Esophagus muscularis mucosa (tissue), 3 donors: ENCODE measurements around the gene SLC7A4.

Source experiments
- POLR2A ChIP-seq: fragments of 450-650 bp; IDR thresholded peaks from one replicate; pipeline ENCODE4 v1.6.1; 2017; ENCODE audit warnings: antibody characterized with exemption, moderate library complexity, mild to moderate bottlenecking, low read depth
- POLR2AphosphoS5 ChIP-seq, 2 donors: sonication (generic); formaldehyde crosslinking; IDR thresholded peaks; one replicate each; pipeline ENCODE4 v1.6.1; 2017; ENCODE audit warnings: antibody characterized with exemption in 2 of 2
- TF ChIP-seq, protein P1 (sequence below), 3 experiments: fragments of 200-600 bp in 2 of 3; fragments of 450-650 bp in 1 of 3; sonication (generic) in 2 of 3; IDR thresholded peaks; one replicate each; pipeline ENCODE4 v1.5.1; 2017 to 2019; ENCODE audit warnings: antibody characterized with exemption in 3 of 3, mild to moderate bottlenecking in 2 of 3, moderate library complexity in 1 of 3

DNA sequence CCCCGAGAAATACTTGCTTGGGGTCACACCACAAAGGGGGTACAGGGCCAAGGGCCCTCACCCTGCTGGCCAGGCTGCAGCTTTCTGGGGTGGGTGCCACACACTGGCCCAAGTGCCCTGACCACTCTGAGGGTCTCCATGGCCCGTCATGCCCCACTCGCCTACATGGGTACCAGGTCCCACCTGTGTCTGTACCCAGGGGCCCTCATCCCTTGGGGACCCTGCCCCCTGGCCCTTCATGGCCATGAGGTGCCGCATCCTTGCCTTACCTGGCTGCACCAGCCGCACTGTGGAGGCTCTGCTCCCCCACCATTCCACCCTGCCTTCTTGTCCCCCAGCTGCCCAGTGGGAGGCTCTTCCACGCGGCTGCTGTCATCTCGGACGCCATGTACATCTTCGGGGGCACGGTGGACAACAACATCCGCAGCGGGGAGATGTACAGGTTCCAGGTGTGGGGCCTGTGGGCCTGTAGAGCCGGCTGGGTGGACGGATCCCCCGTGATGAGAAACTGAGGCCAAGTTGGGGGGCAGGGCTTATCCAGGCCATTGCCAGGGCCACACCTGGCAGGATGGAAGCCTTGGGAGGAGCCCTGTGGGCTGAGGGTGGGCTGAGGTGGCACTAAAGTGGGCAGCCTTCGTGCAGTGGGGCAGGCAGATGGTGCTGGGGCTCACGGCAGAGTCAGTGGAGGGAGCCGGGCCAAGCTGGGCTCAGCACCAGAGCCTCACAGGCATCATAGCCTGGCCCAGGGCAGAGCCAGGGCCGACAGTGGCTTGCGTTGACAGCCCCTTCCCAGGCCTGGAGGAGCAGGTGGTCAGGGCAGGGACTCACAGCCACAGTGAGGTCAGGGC lies 39.7 kb downstream of the SLC7A4 start:
- TF ChIP-seq, protein P1, sequence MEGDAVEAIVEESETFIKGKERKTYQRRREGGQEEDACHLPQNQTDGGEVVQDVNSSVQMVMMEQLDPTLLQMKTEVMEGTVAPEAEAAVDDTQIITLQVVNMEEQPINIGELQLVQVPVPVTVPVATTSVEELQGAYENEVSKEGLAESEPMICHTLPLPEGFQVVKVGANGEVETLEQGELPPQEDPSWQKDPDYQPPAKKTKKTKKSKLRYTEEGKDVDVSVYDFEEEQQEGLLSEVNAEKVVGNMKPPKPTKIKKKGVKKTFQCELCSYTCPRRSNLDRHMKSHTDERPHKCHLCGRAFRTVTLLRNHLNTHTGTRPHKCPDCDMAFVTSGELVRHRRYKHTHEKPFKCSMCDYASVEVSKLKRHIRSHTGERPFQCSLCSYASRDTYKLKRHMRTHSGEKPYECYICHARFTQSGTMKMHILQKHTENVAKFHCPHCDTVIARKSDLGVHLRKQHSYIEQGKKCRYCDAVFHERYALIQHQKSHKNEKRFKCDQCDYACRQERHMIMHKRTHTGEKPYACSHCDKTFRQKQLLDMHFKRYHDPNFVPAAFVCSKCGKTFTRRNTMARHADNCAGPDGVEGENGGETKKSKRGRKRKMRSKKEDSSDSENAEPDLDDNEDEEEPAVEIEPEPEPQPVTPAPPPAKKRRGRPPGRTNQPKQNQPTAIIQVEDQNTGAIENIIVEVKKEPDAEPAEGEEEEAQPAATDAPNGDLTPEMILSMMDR (IDR thresholded peaks at IDR 0.05): no peak
- TF ChIP-seq POLR2A (no peak), POLR2AphosphoS5 (IDR thresholded peaks at IDR 0.05) (no peak)
